ENCODE measurements around the gene C2CD4A.
A peak's percentile ranks its signal among the peaks of the same experiment; 100 is the strongest.

DNA sequence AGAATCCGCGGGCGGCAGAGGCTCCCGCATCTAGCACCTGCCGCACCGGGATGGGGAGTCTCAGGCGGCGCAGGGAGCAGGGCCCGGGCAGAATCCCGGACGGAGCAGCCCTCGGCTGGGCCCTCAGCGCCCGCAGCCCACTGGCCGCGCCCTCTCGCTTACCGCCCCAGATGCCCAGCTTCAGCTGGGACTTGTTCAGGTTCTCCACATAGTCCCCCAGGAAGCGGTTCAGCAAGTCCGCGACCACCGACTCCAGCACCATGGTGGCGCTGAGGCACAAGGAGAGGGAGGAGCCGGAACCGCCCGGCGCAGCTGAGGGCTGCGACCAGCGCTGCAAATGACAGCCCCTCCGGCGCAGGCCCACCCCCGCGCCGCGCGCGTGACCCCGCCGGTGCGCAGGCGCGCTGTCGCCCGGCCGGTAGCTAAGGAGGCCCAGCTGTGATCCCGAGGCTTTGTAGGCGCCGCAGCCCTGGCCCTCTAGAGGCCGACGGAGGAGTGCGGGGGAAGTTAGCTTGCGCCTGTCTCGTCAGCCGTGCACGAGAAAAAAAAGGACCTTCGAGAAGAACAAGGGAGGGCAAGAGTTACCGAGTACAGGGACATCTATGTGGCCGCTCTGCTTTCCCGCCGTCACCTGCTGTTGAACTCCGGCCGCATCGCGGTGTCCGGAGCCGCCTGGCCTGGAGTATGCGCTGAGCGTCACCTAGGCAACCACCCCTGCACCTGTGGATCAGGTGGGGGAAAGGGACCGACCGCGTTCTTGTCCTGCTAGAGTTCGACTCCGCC lies 6.5 kb upstream of the C2CD4A start, which contains the start of gene VPS13C:
- TF ChIP-seq SP1 (IDR thresholded peaks at IDR 0.05), result peak; percentile 58
- TF ChIP-seq, protein P1, sequence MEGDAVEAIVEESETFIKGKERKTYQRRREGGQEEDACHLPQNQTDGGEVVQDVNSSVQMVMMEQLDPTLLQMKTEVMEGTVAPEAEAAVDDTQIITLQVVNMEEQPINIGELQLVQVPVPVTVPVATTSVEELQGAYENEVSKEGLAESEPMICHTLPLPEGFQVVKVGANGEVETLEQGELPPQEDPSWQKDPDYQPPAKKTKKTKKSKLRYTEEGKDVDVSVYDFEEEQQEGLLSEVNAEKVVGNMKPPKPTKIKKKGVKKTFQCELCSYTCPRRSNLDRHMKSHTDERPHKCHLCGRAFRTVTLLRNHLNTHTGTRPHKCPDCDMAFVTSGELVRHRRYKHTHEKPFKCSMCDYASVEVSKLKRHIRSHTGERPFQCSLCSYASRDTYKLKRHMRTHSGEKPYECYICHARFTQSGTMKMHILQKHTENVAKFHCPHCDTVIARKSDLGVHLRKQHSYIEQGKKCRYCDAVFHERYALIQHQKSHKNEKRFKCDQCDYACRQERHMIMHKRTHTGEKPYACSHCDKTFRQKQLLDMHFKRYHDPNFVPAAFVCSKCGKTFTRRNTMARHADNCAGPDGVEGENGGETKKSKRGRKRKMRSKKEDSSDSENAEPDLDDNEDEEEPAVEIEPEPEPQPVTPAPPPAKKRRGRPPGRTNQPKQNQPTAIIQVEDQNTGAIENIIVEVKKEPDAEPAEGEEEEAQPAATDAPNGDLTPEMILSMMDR (IDR thresholded peaks at IDR 0.05; ENCODE audit: low read depth, low read length, missing input control), result peak; percentile 78
- peak; percentile 34 to 67 for TF ChIP-seq RAD21 (IDR thresholded peaks at IDR 0.05)
- TF ChIP-seq JUND (IDR thresholded peaks at IDR 0.05), result no peak
- peak; percentile 8 for TF ChIP-seq YY1 (IDR thresholded peaks at IDR 0.05)
- no peak for TF ChIP-seq NR2F2 (IDR thresholded peaks at IDR 0.05)
- TF ChIP-seq, protein P2, sequence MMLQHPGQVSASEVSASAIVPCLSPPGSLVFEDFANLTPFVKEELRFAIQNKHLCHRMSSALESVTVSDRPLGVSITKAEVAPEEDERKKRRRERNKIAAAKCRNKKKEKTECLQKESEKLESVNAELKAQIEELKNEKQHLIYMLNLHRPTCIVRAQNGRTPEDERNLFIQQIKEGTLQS (IDR thresholded peaks at IDR 0.05), result no peak
- no peak for TF ChIP-seq TAF1 (conservative IDR thresholded peaks at IDR 0.05)
- TF ChIP-seq, protein P3, sequence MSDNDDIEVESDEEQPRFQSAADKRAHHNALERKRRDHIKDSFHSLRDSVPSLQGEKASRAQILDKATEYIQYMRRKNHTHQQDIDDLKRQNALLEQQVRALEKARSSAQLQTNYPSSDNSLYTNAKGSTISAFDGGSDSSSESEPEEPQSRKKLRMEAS (IDR thresholded peaks at IDR 0.05), result peak; percentile 40
- peak; percentile 62 to 85 for TF ChIP-seq EGR1 (IDR thresholded peaks at IDR 0.05; ENCODE audit: low read depth in 2 of 2)
- no peak for TF ChIP-seq FOXA2 (IDR thresholded peaks at IDR 0.05)
- TF ChIP-seq, protein P4, sequence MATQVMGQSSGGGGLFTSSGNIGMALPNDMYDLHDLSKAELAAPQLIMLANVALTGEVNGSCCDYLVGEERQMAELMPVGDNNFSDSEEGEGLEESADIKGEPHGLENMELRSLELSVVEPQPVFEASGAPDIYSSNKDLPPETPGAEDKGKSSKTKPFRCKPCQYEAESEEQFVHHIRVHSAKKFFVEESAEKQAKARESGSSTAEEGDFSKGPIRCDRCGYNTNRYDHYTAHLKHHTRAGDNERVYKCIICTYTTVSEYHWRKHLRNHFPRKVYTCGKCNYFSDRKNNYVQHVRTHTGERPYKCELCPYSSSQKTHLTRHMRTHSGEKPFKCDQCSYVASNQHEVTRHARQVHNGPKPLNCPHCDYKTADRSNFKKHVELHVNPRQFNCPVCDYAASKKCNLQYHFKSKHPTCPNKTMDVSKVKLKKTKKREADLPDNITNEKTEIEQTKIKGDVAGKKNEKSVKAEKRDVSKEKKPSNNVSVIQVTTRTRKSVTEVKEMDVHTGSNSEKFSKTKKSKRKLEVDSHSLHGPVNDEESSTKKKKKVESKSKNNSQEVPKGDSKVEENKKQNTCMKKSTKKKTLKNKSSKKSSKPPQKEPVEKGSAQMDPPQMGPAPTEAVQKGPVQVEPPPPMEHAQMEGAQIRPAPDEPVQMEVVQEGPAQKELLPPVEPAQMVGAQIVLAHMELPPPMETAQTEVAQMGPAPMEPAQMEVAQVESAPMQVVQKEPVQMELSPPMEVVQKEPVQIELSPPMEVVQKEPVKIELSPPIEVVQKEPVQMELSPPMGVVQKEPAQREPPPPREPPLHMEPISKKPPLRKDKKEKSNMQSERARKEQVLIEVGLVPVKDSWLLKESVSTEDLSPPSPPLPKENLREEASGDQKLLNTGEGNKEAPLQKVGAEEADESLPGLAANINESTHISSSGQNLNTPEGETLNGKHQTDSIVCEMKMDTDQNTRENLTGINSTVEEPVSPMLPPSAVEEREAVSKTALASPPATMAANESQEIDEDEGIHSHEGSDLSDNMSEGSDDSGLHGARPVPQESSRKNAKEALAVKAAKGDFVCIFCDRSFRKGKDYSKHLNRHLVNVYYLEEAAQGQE (IDR thresholded peaks at IDR 0.05), result no peak
- TF ChIP-seq, protein P5, sequence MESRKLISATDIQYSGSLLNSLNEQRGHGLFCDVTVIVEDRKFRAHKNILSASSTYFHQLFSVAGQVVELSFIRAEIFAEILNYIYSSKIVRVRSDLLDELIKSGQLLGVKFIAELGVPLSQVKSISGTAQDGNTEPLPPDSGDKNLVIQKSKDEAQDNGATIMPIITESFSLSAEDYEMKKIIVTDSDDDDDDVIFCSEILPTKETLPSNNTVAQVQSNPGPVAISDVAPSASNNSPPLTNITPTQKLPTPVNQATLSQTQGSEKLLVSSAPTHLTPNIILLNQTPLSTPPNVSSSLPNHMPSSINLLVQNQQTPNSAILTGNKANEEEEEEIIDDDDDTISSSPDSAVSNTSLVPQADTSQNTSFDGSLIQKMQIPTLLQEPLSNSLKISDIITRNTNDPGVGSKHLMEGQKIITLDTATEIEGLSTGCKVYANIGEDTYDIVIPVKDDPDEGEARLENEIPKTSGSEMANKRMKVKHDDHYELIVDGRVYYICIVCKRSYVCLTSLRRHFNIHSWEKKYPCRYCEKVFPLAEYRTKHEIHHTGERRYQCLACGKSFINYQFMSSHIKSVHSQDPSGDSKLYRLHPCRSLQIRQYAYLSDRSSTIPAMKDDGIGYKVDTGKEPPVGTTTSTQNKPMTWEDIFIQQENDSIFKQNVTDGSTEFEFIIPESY (IDR thresholded peaks at IDR 0.05), result no peak
- no peak for TF ChIP-seq HNF4G (IDR thresholded peaks at IDR 0.05)
